MV-4-11 (cell line): ENCODE results near the gene DIP2C.
"Not testable (repeated sequence)": the region's sequence is repeated elsewhere in the genome, so short reads cannot be mapped to it uniquely, and the experiment has no call there.

ENCODE experiments used
- DNase-seq: peaks from one replicate; lab custom pipeline; 2025; lab: John Stamatoyannopoulos, UW

Gene DIP2C

GRCh38 chr10:673492-673891 lies 16.0 kb downstream of the DIP2C start:
- no peak for DNase-seq

GRCh38 chr10:672992-673391 lies 16.5 kb downstream of the DIP2C start:
- no peak for DNase-seq

GRCh38 chr10:672203-672602 lies 17.3 kb downstream of the DIP2C start:
- no peak for DNase-seq

GRCh38 chr10:670990-671389 lies 18.5 kb downstream of the DIP2C start:
- no peak for DNase-seq

- no peak for DNase-seq
Measured at GRCh38 chr10:670038-670437, 19.4 kb downstream of the DIP2C start.

GRCh38 chr10:668786-669485 lies 20.5 kb downstream of the DIP2C start:
- DNase-seq, result no peak

GRCh38 chr10:667602-668143 lies 21.8 kb downstream of the DIP2C start:
- no peak for DNase-seq

GRCh38 chr10:667096-667495 lies 22.4 kb downstream of the DIP2C start:
- no peak for DNase-seq

- DNase-seq, result no peak
Measured at GRCh38 chr10:666237-667012, 23.0 kb downstream of the DIP2C start.

GRCh38 chr10:665579-666091 lies 23.8 kb downstream of the DIP2C start:
- DNase-seq, result no peak

GRCh38 chr10:664893-665292 lies 24.6 kb downstream of the DIP2C start:
- DNase-seq, result no peak

GRCh38 chr10:664301-664700 lies 25.2 kb downstream of the DIP2C start:
- DNase-seq, result no peak

GRCh38 chr10:663831-664251 lies 25.6 kb downstream of the DIP2C start:
- no peak for DNase-seq

GRCh38 chr10:663466-663751 lies 26.1 kb downstream of the DIP2C start:
- no peak for DNase-seq

GRCh38 chr10:662686-663465 lies 26.6 kb downstream of the DIP2C start:
- no peak for DNase-seq

GRCh38 chr10:662223-662605 lies 27.3 kb downstream of the DIP2C start:
- no peak for DNase-seq

- no peak for DNase-seq
Measured at GRCh38 chr10:661597-662222, 27.8 kb downstream of the DIP2C start.

GRCh38 chr10:660970-661596 lies 28.4 kb downstream of the DIP2C start:
- no peak for DNase-seq

- DNase-seq, result no peak
Measured at GRCh38 chr10:660413-660969, 29.0 kb downstream of the DIP2C start.

GRCh38 chr10:659688-660141 lies 29.8 kb downstream of the DIP2C start:
- no peak for DNase-seq

- not testable (repeated sequence) for DNase-seq
Measured at GRCh38 chr10:657816-658350, 31.6 kb downstream of the DIP2C start.
